Gastroesophageal sphincter (tissue), 3 donors: ENCODE results near the gene MIPEP.

Source experiments
- CTCF ChIP-seq, 4 experiments: fragments of 200-600 bp in 2 of 4; fragments of 450-650 bp in 2 of 4; sonication (generic) in 1 of 4; IDR thresholded peaks; one replicate each; pipeline ENCODE4 v1.5.1; 2017 to 2019; ENCODE audit warnings: antibody characterized with exemption in 4 of 4, mild to moderate bottlenecking in 2 of 4, moderate library complexity in 2 of 4
- POLR2A ChIP-seq, 2 donors: fragments of 450-650 bp; IDR thresholded peaks; one replicate each; pipeline ENCODE4 v1.6.1; 2017; ENCODE audit warnings: antibody characterized with exemption in 2 of 2, mild to moderate bottlenecking in 2 of 2, moderate library complexity in 1 of 2
- POLR2AphosphoS5 ChIP-seq: sonication (generic); formaldehyde crosslinking; IDR thresholded peaks from one replicate; pipeline ENCODE4 v1.6.1; 2017; ENCODE audit warnings: antibody characterized with exemption

GRCh38 chr13:23753458-23753857, 135.7 kb downstream of the MIPEP start:
- no peak for TF ChIP-seq CTCF (IDR thresholded peaks at IDR 0.05)
- no peak for TF ChIP-seq POLR2AphosphoS5
- no peak for TF ChIP-seq POLR2A (IDR thresholded peaks at IDR 0.05)
